ENCODE results near the gene ARHGEF16. TPM values are rescaled to one million over a fixed set of nuclear protein-coding genes. Genes with fewer than 3 reads are reported as not detected.

Gene ARHGEF16
- total RNA-seq, 1 donor from 2014 or later: 0.89 TPM

- peak; percentile 79 for DNase-seq
- ATAC-seq (ENCODE audit: poor library complexity): peak; percentile 24
These were observed 49.8 kb downstream of the ARHGEF16 start for GRCh38 chr1:3504151-3504821.

GRCh38 chr1:3504822-3505153, 50.3 kb downstream of the ARHGEF16 start:
- ATAC-seq (ENCODE audit: poor library complexity) (no peak), DNase-seq (no peak)
- intact Hi-C loops (cut with DNase I): no loop called here

More at GRCh38 chr1:3504151-3504821, 49.8 kb downstream of the ARHGEF16 start:
- intact Hi-C loops (cut with DNase I): no loop called here

DNA sequence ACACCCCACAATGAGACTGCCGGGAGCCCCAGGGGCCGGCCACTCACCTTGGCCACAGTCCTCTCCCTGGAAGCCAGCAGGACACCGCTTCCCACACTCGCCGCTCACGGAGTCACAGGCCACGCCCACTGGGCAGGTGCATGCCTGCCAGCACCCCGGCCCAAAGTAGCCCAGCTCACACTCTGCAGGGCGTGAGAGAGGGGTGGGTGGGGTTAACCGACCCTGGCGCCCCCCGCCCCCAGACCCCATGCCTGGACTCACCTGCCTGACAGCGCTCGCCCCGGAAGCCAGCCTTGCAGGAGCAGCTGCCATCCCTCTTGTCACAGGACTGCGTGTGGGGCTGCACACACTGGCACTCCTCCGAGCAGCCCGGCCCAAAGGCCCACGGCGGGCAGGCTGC, 50.7 kb downstream of the ARHGEF16 start:
- intact Hi-C loops (cut with DNase I): no loop called here
- ATAC-seq (ENCODE audit: poor library complexity): no peak
- DNase-seq: no peak

DNA sequence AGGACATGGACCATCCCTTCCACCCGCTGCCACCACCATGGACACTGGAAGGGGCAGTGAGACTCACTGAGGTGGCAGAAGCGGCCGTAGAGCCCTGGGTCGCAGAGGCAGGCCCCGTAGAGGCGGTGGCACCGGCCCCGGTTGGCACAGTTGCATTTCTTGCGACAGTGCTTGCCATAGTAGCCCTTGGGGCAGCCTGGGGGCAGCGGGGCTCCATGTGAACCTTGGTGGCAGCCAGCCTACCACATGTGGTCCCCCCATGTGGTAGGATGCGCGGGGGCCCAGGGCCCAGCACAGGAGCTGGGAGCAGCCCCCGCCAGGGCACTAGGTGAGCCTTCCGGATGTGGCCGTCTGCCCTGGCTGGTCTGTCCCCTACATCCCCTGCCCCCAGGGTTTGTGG, 51.6 kb downstream of the ARHGEF16 start:
- no peak for ATAC-seq (ENCODE audit: poor library complexity)
- intact Hi-C loops (cut with DNase I): no loop called here
- DNase-seq: no peak

- ATAC-seq (ENCODE audit: poor library complexity) (no peak), DNase-seq (no peak)
- intact Hi-C loops (cut with DNase I): no loop called here
These were observed 52.5 kb downstream of the ARHGEF16 start for GRCh38 chr1:3506943-3507342.

DNA sequence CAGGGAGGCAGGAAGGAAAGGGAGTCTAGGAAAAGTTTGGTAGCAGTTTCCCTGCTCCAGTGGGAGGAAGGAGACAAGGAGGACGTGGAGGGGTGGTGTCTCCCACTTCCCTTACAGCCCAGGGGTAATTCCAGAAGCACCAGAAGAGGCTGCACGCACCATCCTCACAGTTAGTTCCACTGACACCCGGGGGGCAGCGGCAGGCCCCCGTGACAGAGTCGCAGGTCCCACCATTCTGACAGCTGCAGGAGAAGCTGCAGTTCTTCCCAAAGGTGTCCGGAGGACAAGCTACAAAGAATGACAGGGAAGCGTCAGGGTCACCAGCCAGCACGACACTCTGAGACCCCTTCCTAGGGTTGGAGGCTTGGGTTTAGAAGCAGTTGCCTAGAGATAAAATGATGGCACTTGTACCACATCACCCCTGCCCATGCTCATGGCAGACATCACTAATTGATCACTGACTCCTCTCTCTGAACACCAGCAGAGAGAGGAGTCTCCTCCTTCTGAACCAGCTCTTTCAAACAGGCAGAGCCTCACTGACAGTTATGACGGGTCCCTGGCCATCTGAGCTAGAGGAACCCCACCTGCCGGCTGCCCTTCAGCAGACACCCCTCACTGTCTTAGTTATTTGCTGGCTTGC, 53.3 kb downstream of the ARHGEF16 start:
- ATAC-seq (ENCODE audit: poor library complexity) (no peak), DNase-seq (no peak)
- intact Hi-C loops (cut with DNase I): no loop called here

- intact Hi-C loops (cut with DNase I): no loop called here
- no peak for DNase-seq
- no peak for ATAC-seq (ENCODE audit: poor library complexity)
These were observed 54.4 kb downstream of the ARHGEF16 start for GRCh38 chr1:3508757-3509415.

DNA sequence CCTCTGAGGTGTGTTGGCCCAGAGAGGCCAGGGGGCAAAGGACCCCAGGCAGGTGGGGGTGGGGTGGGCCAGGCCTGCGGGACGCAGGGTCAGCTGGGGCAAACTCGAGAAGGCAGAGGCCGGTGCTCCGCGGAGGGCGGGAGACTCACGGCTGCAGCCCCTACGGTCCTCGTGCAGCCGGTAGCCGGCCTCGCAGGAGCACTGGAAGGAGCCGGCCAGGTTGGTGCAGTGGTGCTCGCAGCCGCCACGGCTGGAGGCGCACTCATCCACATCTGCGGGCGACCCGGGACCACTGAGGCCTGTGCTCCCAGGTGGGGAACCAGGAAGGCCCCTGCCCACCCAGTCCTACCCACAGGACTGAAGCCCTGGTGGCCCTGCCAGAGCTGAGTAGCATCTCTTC, 55.3 kb downstream of the ARHGEF16 start:
- no peak for ATAC-seq (ENCODE audit: poor library complexity)
- no peak for DNase-seq
- intact Hi-C loops (cut with DNase I): no loop called here

GRCh38 chr1:3510136-3510955, 55.9 kb downstream of the ARHGEF16 start:
- intact Hi-C loops (cut with DNase I): no loop called here
- ATAC-seq (ENCODE audit: poor library complexity): no peak
- no peak for DNase-seq

DNA sequence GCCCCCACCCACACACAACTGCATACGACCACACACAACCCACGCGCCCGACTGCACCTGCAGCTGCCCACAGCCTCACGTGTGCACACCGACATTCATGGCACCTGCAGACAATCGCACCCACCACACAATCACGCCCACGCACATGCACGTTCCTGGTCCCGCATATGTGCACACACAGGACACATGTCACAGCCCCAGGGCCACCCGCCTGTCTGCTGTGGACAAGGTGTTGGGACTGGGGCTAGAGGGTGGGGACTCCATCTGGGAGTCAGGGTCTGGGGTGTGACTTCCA, 56.4 kb downstream of the ARHGEF16 start:
- intact Hi-C loops (cut with DNase I): no loop called here
- ATAC-seq (ENCODE audit: poor library complexity) (no peak), DNase-seq (no peak)

DNA sequence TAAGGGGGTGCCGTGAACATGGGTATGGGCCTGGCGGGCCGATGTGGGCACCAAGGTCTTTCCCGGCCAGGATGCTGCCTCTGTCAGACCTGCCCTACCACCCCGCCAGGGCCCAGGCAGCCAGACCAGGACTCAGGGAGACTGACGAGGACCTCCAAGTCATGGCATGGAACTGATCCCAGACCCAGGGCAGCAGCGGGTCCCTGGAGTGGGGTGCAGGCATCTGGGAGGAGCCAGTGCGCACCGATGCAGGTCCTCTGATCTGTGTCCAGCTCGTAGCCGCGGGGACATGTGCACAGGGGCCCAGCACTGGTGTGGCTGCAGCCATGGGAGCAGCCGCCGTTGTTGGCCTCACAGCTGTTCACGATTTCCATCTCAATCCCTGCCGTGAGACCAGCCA, 56.8 kb downstream of the ARHGEF16 start:
- ATAC-seq (ENCODE audit: poor library complexity): no peak
- intact Hi-C loops (cut with DNase I): no loop called here
- DNase-seq: no peak

GRCh38 chr1:3511856-3512255, 57.4 kb downstream of the ARHGEF16 start:
- intact Hi-C loops (cut with DNase I): no loop called here
- no peak for DNase-seq
- ATAC-seq (ENCODE audit: poor library complexity): no peak

DNA sequence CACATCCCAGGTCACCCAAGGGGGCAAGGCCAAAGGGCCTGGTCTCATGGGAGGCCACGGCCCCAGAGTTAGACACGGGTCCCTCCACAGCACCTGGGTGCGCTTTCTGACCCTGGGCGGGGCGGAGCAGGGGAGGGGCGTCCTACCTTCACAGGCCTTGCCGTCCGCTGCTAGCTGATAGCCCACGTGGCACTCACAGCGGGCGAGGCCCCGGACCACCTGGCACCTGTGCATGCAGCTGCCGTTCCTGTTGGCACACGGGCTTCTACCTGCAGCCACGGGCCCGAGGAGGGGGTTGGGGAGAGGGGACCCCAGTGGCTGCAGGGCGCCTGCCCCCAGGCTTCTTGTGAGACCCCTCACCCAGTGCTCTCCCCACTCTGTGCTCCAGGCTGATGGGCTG, 59.9 kb downstream of the ARHGEF16 start:
- intact Hi-C loops (cut with DNase I): no loop called here
- no peak for ATAC-seq (ENCODE audit: poor library complexity)
- DNase-seq: no peak

- no peak for ATAC-seq (ENCODE audit: poor library complexity)
- intact Hi-C loops (cut with DNase I): no loop called here
- no peak for DNase-seq
These were observed 60.8 kb downstream of the ARHGEF16 start for GRCh38 chr1:3515272-3515671.

GRCh38 chr1:3515774-3516480, 61.5 kb downstream of the ARHGEF16 start:
- DNase-seq (no peak), ATAC-seq (ENCODE audit: poor library complexity) (no peak)
- intact Hi-C loops (cut with DNase I): no loop called here

DNA sequence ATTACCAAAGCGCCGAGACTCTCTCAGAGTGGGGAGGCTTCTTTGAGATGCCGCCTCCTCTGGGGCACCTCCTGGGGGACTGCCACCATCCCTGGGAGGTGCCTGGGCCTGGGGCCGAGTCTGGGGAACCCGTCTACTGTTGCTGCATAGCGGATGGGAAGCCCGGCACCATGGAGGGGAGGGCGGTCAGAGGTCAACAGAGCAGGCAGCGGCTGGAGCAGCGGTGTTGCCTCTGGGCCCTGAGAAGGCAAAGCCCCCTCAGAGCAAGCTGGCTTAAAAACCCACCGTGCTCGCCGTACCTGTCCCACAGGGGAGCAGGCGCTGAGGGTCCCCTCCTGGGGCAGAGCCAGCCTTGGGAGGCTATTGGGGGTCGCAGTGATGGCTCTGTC, 62.0 kb downstream of the ARHGEF16 start:
- intact Hi-C loops (cut with DNase I): no loop called here
- no peak for ATAC-seq (ENCODE audit: poor library complexity)
- no peak for DNase-seq

DNA sequence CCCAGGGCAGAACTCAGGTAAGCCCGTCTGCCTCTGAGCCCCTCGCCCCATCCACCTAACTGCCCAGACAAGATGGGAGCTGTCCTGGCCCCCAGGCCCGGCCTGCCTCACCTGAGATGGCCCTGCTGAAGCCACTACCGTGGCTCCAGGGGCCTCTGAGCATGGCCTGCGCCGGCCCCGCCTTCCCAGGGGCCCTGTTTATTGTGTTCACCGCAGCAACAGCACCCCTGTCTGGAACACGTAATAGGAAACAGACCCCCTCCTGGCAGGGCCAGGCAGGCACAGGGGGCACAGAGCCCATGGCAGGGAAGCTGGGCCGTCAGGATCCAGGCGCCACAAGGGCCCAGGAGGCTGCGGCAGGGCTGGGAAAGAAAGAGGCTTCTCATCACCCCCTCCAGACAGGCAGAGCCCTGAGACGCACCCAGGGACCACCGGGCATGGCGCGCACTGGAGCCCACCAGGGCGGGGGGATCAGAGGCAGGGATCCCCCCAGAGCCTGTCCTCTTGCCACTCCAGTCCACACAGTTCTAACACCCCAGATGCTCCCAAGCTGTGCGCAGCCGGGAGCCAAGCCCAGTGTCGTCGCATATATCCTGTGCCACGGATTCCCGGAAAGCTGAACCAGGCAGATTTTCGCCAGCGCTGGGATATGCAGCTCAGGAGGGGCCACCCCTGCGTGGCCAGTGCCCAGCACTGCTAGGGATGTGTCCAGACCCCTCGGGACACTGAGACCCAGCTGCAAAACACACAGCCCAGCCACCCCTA, 62.6 kb downstream of the ARHGEF16 start:
- intact Hi-C loops (cut with DNase I): no loop called here
- ATAC-seq (ENCODE audit: poor library complexity): no peak
- no peak for DNase-seq

DNA sequence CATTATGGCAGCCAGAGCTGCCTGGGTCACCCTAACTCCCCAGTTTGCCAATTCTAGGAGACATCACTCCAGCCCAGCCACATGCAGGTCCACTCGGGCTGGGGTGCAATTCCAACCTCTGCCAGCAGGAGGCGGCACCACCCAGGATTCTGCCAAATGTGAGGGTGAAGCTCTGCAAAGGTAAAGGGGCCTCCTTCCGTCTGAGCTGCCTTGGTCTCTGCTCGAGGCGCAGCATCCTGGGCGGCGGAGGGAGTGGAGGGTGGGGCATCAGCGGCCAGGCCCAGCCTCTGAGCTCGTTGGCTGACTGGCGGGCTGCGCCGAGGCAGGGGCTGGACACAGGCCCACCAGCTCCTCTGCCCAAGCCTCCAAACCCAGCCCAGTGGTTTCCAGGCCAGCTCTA, 63.8 kb downstream of the ARHGEF16 start:
- ATAC-seq (ENCODE audit: poor library complexity): no peak
- intact Hi-C loops (cut with DNase I): no loop called here
- DNase-seq: no peak

All from Right ventricle myocardium superior (tissue), 1 donor.